Vagina (tissue), 2 donors: ENCODE results near the gene POLR2C. TPM values are rescaled to one million over a fixed set of nuclear protein-coding genes. Genes with fewer than 3 reads are reported as not detected.

Experiments used
- DNase-seq, 2 donors: peaks; one replicate each; pipeline ENCODE4 v3.0.0-alpha.2; 2017; ENCODE audit errors: extremely low spot score in 2 of 2
- H3K27ac ChIP-seq: fragments of 200-600 bp; sonication (generic); one replicate; pipeline ENCODE4 v1.5.1; 2019
- H3K27me3 ChIP-seq: fragments of 200-600 bp; sonication (generic); one replicate; pipeline ENCODE4 v1.5.1; 2019
- H3K36me3 ChIP-seq, 2 donors: fragments of 200-600 bp; sonication (generic); one replicate each; pipeline ENCODE4 v1.5.1; 2017 to 2019
- H3K4me1 ChIP-seq: fragments of 200-600 bp; sonication (generic); one replicate; pipeline ENCODE4 v1.5.1; 2019
- H3K4me3 ChIP-seq, 2 donors: fragments of 200-600 bp; sonication (generic); 1 replicate in 1 of 2; 2 replicates in 1 of 2; pipeline ENCODE4 v1.5.1; 2016 to 2019
- H3K9me3 ChIP-seq: fragments of 200-600 bp; sonication (generic); one replicate; pipeline ENCODE4 v1.5.1; 2019
- CTCF ChIP-seq, 3 experiments: fragments of 450-650 bp in 2 of 3; fragments of 200-600 bp in 1 of 3; sonication (generic) in 1 of 3; IDR thresholded peaks; one replicate each; pipeline ENCODE4 v1.5.1; 2017 to 2019; ENCODE audit warnings: antibody characterized with exemption in 3 of 3, mild to moderate bottlenecking in 2 of 3, moderate library complexity in 2 of 3
- POLR2A ChIP-seq, 2 donors: fragments of 450-650 bp; IDR thresholded peaks; one replicate each; pipeline ENCODE4 v1.6.1; 2017; ENCODE audit warnings: antibody characterized with exemption in 2 of 2, mild to moderate bottlenecking in 2 of 2, moderate library complexity in 2 of 2
- POLR2AphosphoS5 ChIP-seq, 2 donors: sonication (generic); formaldehyde crosslinking; IDR thresholded peaks; one replicate each; pipeline ENCODE4 v1.9.0; 2017; ENCODE audit warnings: antibody characterized with exemption in 2 of 2, mild to moderate bottlenecking in 2 of 2, low read depth in 1 of 2; ENCODE audit not compliant: insufficient read depth in 1 of 2
- intact Hi-C: fragments of 100-400 bp; cut with DNase I; formaldehyde crosslinking; loops from one replicate; pipeline ENCODE4 v1.15.1; 2023
- total RNA-seq: library from RNA; depleted of rRNA; stranded (reverse); fragments of >200 nt; gene quantifications from one replicate; pipeline ENCODE4 v1.2.3, GENCODE V29; 2016

The POLR2C gene
- total RNA-seq, 1 donor from 2014 or later = 127 TPM

- Histone ChIP-seq H3K36me3 (no peaks in the 10 kb centered on the region), H3K27me3 (no peaks in the 10 kb centered on the region)
- intact Hi-C loops = no loop called here
Observed at GRCh38 chr16:57485916-57486857, 23.7 kb downstream of the POLR2C start, which contains the start of gene DOK4. DOK4 (minus strand) TSS chr16:57486493; CDS start chr16:57479507, 6,986 bp downstream.

GRCh38 chr16:57486858-57487834 is 24.7 kb downstream of the POLR2C start:
- H3K27me3 ChIP-seq = no peaks in the 10 kb centered on the region
- no peaks in the 10 kb centered on the region for H3K36me3 ChIP-seq
- TF ChIP-seq POLR2A (IDR thresholded peaks at IDR 0.05) (no peak), CTCF (IDR thresholded peaks at IDR 0.05) (no peak), POLR2AphosphoS5 (IDR thresholded peaks at IDR 0.05; ENCODE audit: insufficient read depth in 1 of 2, low read depth in 1 of 2) (no peak)
- no peaks in the 10 kb centered on the region for H3K9me3 ChIP-seq
- intact Hi-C loops = no loop called here
- peak overlapping the region; percentile 77 for H3K27ac ChIP-seq
- peak overlapping the region; percentile 85 to 93 for H3K4me3 ChIP-seq
- DNase-seq = no peak
- peaks cover 37% of the 10 kb centered on the region for H3K4me1 ChIP-seq

More at GRCh38 chr16:57485916-57486857, 23.7 kb downstream of the POLR2C start, which contains the start of gene DOK4:
- Histone ChIP-seq H3K27ac (peak within 1 kb of the TSS; percentile 77), H3K9me3 (no peaks in the 10 kb centered on the region), H3K4me3 (peak within 1 kb of the TSS; percentile 85 to 93), H3K4me1 (peaks cover 39% of the 10 kb centered on the region)
- no peak for TF ChIP-seq POLR2AphosphoS5 (IDR thresholded peaks at IDR 0.05; ENCODE audit: insufficient read depth in 1 of 2, low read depth in 1 of 2)
- TF ChIP-seq POLR2A (IDR thresholded peaks at IDR 0.05) = peak in 1 of 2 donors; percentile 45
- no peak for DNase-seq

- no peak for DNase-seq
- no peaks in the 10 kb centered on the region for H3K36me3 ChIP-seq
- intact Hi-C loops = no loop called here
Observed at GRCh38 chr16:57489229-57489628, 26.8 kb downstream of the POLR2C start.

GRCh38 chr16:57493767-57494166 is 31.3 kb downstream of the POLR2C start:
- intact Hi-C loops = no loop called here
- Histone ChIP-seq H3K27me3 (no peaks in the 10 kb centered on the region), H3K4me1 (no peaks in the 10 kb centered on the region)

More at GRCh38 chr16:57489229-57489628, 26.8 kb downstream of the POLR2C start:
- H3K9me3 ChIP-seq = no peaks in the 10 kb centered on the region
- TF ChIP-seq CTCF (IDR thresholded peaks at IDR 0.05) (no peak), POLR2A (IDR thresholded peaks at IDR 0.05) (no peak), POLR2AphosphoS5 (IDR thresholded peaks at IDR 0.05; ENCODE audit: insufficient read depth in 1 of 2, low read depth in 1 of 2) (no peak)
- no peaks in the 10 kb centered on the region for H3K27me3 ChIP-seq
- H3K27ac ChIP-seq = no peak overlapping the region
- H3K4me3 ChIP-seq = no peak overlapping the region
- H3K4me1 ChIP-seq = peaks cover 25% of the 10 kb centered on the region

More at GRCh38 chr16:57493767-57494166, 31.3 kb downstream of the POLR2C start:
- H3K36me3 ChIP-seq = no peaks in the 10 kb centered on the region
- DNase-seq = no peak
- H3K4me3 ChIP-seq = no peak overlapping the region
- no peaks in the 10 kb centered on the region for H3K9me3 ChIP-seq
- H3K27ac ChIP-seq = no peak overlapping the region
- no peak for TF ChIP-seq POLR2AphosphoS5 (IDR thresholded peaks at IDR 0.05; ENCODE audit: insufficient read depth in 1 of 2, low read depth in 1 of 2)
- no peak for TF ChIP-seq POLR2A (IDR thresholded peaks at IDR 0.05)
- TF ChIP-seq CTCF (IDR thresholded peaks at IDR 0.05) = no peak
